WTC11 (cell line): ENCODE data around the gene DRD1. TPM values are rescaled to one million over a fixed set of nuclear protein-coding genes. Genes with fewer than 3 reads are reported as not detected.

Experiments
- ATAC-seq: fragments of 200-7000 bp; cut with Tn5 transposase; 2 replicates; pipeline ENCODE4 v1.10.0; 2021; ENCODE audit warnings: mild to moderate bottlenecking, moderate library complexity
- CTCF ChIA-PET: fragments of 300-600 bp; sonication (Branson Sonifier 250); formaldehyde crosslinking; loops from one replicate; lab custom pipeline; 2021; ENCODE audit warnings: antibody characterized with exemption; lab: Charles Lee
- POLR2A ChIA-PET: fragments of 350-600 bp; sonication (Branson Sonifier 250); formaldehyde crosslinking; loops from one replicate; lab custom pipeline; 2021; ENCODE audit warnings: antibody characterized with exemption; lab: Charles Lee
- DNase-seq: peaks from one replicate; pipeline ENCODE4 v3.0.0; 2021; ENCODE audit warnings: low spot score
- H3K27ac Mint-ChIP-seq: 2 replicates; pipeline ENCODE4 v1.8.0; 2021; ENCODE audit warnings: mixed read lengths
- H3K27me3 Mint-ChIP-seq: 2 replicates; pipeline ENCODE4 v1.8.0; 2021; ENCODE audit warnings: low read depth, mild to moderate bottlenecking, moderate library complexity, mixed read lengths
- H3K36me3 Mint-ChIP-seq: 2 replicates; pipeline ENCODE4 v1.8.0; 2021; ENCODE audit warnings: mixed read lengths
- H3K4me1 Mint-ChIP-seq: 2 replicates; pipeline ENCODE4 v1.8.0; 2022; ENCODE audit warnings: mixed read lengths
- H3K4me3 Mint-ChIP-seq: 2 replicates; pipeline ENCODE4 v1.8.0; 2021; ENCODE audit warnings: mild to moderate bottlenecking, moderate library complexity, mixed read lengths
- H3K9me3 Mint-ChIP-seq: 2 replicates; pipeline ENCODE4 v1.8.0; 2021; ENCODE audit warnings: mixed read lengths
- AFF4 ChIP-seq: sonication (generic); formaldehyde crosslinking; IDR thresholded peaks from 2 replicates; pipeline ENCODE4 v1.8.1; 2023; ENCODE audit warnings: mild to moderate bottlenecking, missing genetic modification reagents, borderline replicate concordance
- AR ChIP-seq: fragments of 250-450 bp; sonication (Bioruptor Pico); IDR thresholded peaks from 2 replicates; pipeline ENCODE4 v1.9.0; 2021; ENCODE audit warnings: mild to moderate bottlenecking
- CBFB ChIP-seq: sonication (generic); formaldehyde crosslinking; IDR thresholded peaks from 2 replicates; pipeline ENCODE4 v1.8.1; 2022; ENCODE audit warnings: mild to moderate bottlenecking, low read depth, missing genetic modification reagents
- CREB1 ChIP-seq: sonication (generic); formaldehyde crosslinking; IDR thresholded peaks from 2 replicates; pipeline ENCODE4 v1.8.0; 2023; ENCODE audit warnings: mild to moderate bottlenecking, missing genetic modification reagents
- HMGA2 ChIP-seq: fragments of 250-450 bp; sonication (Bioruptor Pico); IDR thresholded peaks from 2 replicates; pipeline ENCODE4 v1.4.0; 2021; ENCODE audit warnings: mild to moderate bottlenecking, moderate library complexity
- MLX ChIP-seq: sonication (generic); formaldehyde crosslinking; IDR thresholded peaks from 2 replicates; pipeline ENCODE4 v1.8.1; 2023; ENCODE audit warnings: mild to moderate bottlenecking, missing genetic modification reagents, moderate library complexity
- NFATC4 ChIP-seq: fragments of 250-450 bp; sonication (Bioruptor Pico); IDR thresholded peaks from 2 replicates; pipeline ENCODE4 v1.9.0; 2021; ENCODE audit warnings: mild to moderate bottlenecking
- NR3C1 ChIP-seq: sonication (generic); formaldehyde crosslinking; conservative IDR thresholded peaks from 2 replicates; pipeline ENCODE4 v1.8.1; 2023; ENCODE audit warnings: low read depth, mild to moderate bottlenecking, missing genetic modification reagents
- PREB ChIP-seq: sonication (generic); formaldehyde crosslinking; IDR thresholded peaks from 2 replicates; pipeline ENCODE4 v1.8.1; 2022; ENCODE audit warnings: mild to moderate bottlenecking, missing genetic modification reagents, moderate library complexity, borderline replicate concordance
- TEAD1 ChIP-seq: sonication (generic); formaldehyde crosslinking; IDR thresholded peaks from 2 replicates; pipeline ENCODE4 v1.8.0; 2022; ENCODE audit warnings: mild to moderate bottlenecking, missing genetic modification reagents
- ZNF423 ChIP-seq: fragments of 250-450 bp; sonication (Bioruptor Pico); IDR thresholded peaks from 2 replicates; pipeline ENCODE4 v2.1.2; 2022; ENCODE audit warnings: mild to moderate bottlenecking, moderate library complexity
- ZNF425 ChIP-seq: fragments of 250-450 bp; sonication (Bioruptor Pico); conservative IDR thresholded peaks from 2 replicates; pipeline ENCODE4 v1.9.0; 2021; ENCODE audit warnings: mild to moderate bottlenecking
- ZNF512 ChIP-seq: sonication (generic); formaldehyde crosslinking; IDR thresholded peaks from 2 replicates; pipeline ENCODE4 v1.8.1; 2022; ENCODE audit warnings: missing genetic modification reagents, borderline replicate concordance
- total RNA-seq: library from RNA; stranded (reverse); gene quantifications from 3 replicates; pipeline ENCODE4 v1.2.3, GENCODE V29; 2021
- TF ChIP-seq, protein P1 (sequence below): sonication (generic); formaldehyde crosslinking; IDR thresholded peaks from 2 replicates; pipeline ENCODE4 v1.8.0; 2023; ENCODE audit warnings: mild to moderate bottlenecking, missing genetic modification reagents

The DRD1 gene
- total RNA-seq, 1 experiment from 2014 or later = 0.07 TPM

DNA sequence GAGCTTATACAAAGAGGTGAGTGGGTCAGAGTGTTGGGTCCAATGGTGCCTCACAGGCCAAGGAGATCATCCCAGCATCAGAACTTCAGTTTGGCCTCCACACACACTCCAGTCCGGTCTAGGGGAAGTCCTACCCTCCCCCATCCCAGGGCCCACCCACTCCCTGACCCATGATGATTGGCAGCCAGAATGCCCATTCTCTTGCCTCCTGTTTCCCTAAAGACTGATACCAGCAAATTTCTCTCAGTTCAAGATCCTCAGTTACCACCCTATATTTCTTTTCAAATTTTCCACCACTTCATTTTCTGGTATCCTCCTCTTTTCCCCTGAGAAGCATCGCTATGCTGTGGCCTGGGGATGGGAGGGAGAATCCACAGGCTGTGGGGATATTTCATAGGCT, 21.9 kb downstream of the DRD1 start (continued):
- TF ChIP-seq, protein P1, sequence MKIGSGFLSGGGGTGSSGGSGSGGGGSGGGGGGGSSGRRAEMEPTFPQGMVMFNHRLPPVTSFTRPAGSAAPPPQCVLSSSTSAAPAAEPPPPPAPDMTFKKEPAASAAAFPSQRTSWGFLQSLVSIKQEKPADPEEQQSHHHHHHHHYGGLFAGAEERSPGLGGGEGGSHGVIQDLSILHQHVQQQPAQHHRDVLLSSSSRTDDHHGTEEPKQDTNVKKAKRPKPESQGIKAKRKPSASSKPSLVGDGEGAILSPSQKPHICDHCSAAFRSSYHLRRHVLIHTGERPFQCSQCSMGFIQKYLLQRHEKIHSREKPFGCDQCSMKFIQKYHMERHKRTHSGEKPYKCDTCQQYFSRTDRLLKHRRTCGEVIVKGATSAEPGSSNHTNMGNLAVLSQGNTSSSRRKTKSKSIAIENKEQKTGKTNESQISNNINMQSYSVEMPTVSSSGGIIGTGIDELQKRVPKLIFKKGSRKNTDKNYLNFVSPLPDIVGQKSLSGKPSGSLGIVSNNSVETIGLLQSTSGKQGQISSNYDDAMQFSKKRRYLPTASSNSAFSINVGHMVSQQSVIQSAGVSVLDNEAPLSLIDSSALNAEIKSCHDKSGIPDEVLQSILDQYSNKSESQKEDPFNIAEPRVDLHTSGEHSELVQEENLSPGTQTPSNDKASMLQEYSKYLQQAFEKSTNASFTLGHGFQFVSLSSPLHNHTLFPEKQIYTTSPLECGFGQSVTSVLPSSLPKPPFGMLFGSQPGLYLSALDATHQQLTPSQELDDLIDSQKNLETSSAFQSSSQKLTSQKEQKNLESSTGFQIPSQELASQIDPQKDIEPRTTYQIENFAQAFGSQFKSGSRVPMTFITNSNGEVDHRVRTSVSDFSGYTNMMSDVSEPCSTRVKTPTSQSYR (CRISPR knock-in tag) = no peak
- no peak for TF ChIP-seq TEAD1 (CRISPR knock-in tag)
- no peak for TF ChIP-seq MLX (CRISPR knock-in tag)
- no peak for TF ChIP-seq ZNF423 (CRISPR knock-in tag)
- TF ChIP-seq ZNF425 = no peak
- TF ChIP-seq, all 79 proteins: peak for 0

DNA sequence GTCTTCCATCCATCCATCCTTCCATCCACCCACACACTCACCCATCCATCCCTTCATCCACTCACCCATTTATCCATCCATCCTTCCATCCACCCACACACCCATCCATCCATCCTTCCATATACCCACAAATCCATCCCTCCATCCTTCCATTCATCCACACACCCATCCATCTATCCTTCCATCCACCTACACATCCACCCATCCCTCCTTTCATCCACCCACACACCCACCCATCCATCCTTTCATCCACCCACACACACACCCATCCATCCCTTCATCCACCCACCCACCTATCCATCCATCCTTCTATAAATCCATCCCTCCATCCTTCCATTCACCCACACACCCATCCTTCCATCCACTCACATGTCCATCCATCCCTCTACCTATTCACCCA, 23.6 kb downstream of the DRD1 start:
- Mint-ChIP-seq H3K9me3 (peaks cover 32% of the 10 kb centered on the region), H3K4me3 (no peak overlapping the region), H3K27ac (no peak overlapping the region), H3K27me3 (no peaks in the 10 kb centered on the region), H3K36me3 (peaks cover 11% of the 10 kb centered on the region), H3K4me1 (peaks cover 13% of the 10 kb centered on the region)
- DNase-seq (no peak), ATAC-seq (no peak)
- ChIA-PET POLR2A (no interaction called here), CTCF (no interaction called here)
- TF ChIP-seq PREB (no peak), NR3C1 (CRISPR knock-in tag) (no peak), ZNF512 (no peak), AFF4 (CRISPR knock-in tag) (no peak), CBFB (no peak)
- TF ChIP-seq, all 79 proteins: peak for 0

GRCh38 chr5:175418251-175418650, 25.7 kb downstream of the DRD1 start:
- Mint-ChIP-seq H3K4me1 (no peaks in the 10 kb centered on the region), H3K27me3 (0 out of 2 replicates have a peak, but pooled peaks cover 4% of the 10 kb centered on the region), H3K27ac (no peak overlapping the region), H3K36me3 (peaks cover 15% of the 10 kb centered on the region), H3K4me3 (no peak overlapping the region), H3K9me3 (peaks cover 37% of the 10 kb centered on the region)
- ChIA-PET CTCF (no interaction called here), POLR2A (no interaction called here)
- ATAC-seq = no peak
- no peak for DNase-seq
- no peak for TF ChIP-seq NFATC4 (CRISPR knock-in tag)
- no peak for TF ChIP-seq CREB1 (CRISPR knock-in tag)
- no peak for TF ChIP-seq AR (CRISPR knock-in tag)
- no peak for TF ChIP-seq PREB
- TF ChIP-seq HMGA2 (CRISPR knock-in tag) = no peak
- TF ChIP-seq TEAD1 (CRISPR knock-in tag) = no peak
- TF ChIP-seq, all 79 proteins: peak for 0
